Esophagus muscularis mucosa (tissue), 3 donors: ENCODE measurements around the gene COBL.

Experiments
- POLR2AphosphoS5 ChIP-seq, 2 donors: sonication (generic); formaldehyde crosslinking; IDR thresholded peaks; one replicate each; pipeline ENCODE4 v1.6.1; 2017; ENCODE audit warnings: antibody characterized with exemption in 2 of 2
- TF ChIP-seq, protein P1 (sequence below), 3 experiments: fragments of 200-600 bp in 2 of 3; fragments of 450-650 bp in 1 of 3; sonication (generic) in 2 of 3; IDR thresholded peaks; one replicate each; pipeline ENCODE4 v1.5.1; 2017 to 2019; ENCODE audit warnings: antibody characterized with exemption in 3 of 3, mild to moderate bottlenecking in 2 of 3, moderate library complexity in 1 of 3

DNA sequence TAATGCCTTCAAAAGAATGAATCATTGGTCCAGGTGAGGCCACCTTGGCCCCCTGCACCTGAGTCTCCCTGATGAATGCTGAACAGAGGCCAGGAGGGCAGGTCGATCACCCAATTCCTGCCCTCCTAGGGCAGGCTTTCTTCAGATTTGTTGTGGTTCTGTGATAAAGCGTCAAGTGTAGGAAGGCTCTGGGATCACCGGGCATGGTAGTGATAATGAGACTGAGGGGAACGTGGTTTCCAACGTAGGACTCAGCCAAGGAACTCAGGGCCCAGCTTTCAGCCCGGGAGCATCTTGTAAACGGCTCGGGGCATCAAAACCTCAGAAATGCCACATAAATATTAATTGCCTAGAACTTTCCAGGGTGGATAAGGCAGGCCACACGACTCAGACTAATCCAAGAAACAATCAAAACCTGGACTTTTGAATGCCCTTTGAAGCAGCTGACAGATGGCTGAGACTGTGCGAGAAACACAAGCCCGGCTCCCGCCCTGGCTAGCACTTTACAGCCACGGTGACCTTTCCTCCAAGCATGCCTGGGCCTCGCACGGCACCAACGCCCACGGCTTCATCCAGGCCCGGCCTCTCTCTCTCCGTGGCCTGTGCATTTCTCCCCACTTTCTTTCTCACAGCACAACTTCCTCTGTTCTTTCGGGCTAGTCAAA is 294.6 kb downstream of the COBL start:
- TF ChIP-seq POLR2AphosphoS5 (IDR thresholded peaks at IDR 0.05): no peak
- TF ChIP-seq, protein P1, sequence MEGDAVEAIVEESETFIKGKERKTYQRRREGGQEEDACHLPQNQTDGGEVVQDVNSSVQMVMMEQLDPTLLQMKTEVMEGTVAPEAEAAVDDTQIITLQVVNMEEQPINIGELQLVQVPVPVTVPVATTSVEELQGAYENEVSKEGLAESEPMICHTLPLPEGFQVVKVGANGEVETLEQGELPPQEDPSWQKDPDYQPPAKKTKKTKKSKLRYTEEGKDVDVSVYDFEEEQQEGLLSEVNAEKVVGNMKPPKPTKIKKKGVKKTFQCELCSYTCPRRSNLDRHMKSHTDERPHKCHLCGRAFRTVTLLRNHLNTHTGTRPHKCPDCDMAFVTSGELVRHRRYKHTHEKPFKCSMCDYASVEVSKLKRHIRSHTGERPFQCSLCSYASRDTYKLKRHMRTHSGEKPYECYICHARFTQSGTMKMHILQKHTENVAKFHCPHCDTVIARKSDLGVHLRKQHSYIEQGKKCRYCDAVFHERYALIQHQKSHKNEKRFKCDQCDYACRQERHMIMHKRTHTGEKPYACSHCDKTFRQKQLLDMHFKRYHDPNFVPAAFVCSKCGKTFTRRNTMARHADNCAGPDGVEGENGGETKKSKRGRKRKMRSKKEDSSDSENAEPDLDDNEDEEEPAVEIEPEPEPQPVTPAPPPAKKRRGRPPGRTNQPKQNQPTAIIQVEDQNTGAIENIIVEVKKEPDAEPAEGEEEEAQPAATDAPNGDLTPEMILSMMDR (IDR thresholded peaks at IDR 0.05): no peak
